RWPE2 (cell line): ENCODE data around the gene RIMBP2.

Experiments used
- ATAC-seq: fragments of 200-7000 bp; cut with Tn5 transposase; 3 replicates; pipeline ENCODE4 v1.9.1; 2021; ENCODE audit warnings: low read depth
- DNase-seq: peaks from one replicate; pipeline ENCODE4 v3.0.0-alpha.2; 2020; ENCODE audit warnings: low spot score
- H3K27ac ChIP-seq: fragments of 450-650 bp; 2 replicates; pipeline ENCODE4 v1.5.1; 2017; ENCODE audit warnings: mild to moderate bottlenecking; ENCODE audit not compliant: poor library complexity, severe bottlenecking
- H3K27me3 ChIP-seq: fragments of 250-450 bp; sonication (Bioruptor Pico); 2 replicates; pipeline ENCODE4 v1.5.1; 2021; ENCODE audit warnings: mild to moderate bottlenecking, moderate library complexity; ENCODE audit not compliant: insufficient read depth, poor library complexity, severe bottlenecking
- H3K36me3 ChIP-seq: fragments of 250-450 bp; sonication (Bioruptor Pico); 2 replicates; pipeline ENCODE4 v1.5.1; 2020; ENCODE audit warnings: low read depth, mild to moderate bottlenecking, moderate library complexity
- H3K4me1 ChIP-seq: fragments of 250-450 bp; sonication (Bioruptor Pico); 2 replicates; pipeline ENCODE4 v1.5.1; 2021; ENCODE audit warnings: mild to moderate bottlenecking, moderate library complexity; ENCODE audit not compliant: insufficient read depth, poor library complexity, severe bottlenecking
- H3K4me3 ChIP-seq: fragments of 250-450 bp; sonication (Bioruptor Pico); 2 replicates; pipeline ENCODE4 v1.5.1; 2021; ENCODE audit warnings: mild to moderate bottlenecking, moderate library complexity; ENCODE audit not compliant: severe bottlenecking
- H3K9me3 ChIP-seq: fragments of 250-450 bp; sonication (Bioruptor Pico); 2 replicates; pipeline ENCODE4 v1.5.1; 2021; ENCODE audit warnings: mild to moderate bottlenecking, moderate library complexity; ENCODE audit not compliant: severe bottlenecking
- TF ChIP-seq, protein P1 (sequence below): fragments of 450-650 bp; IDR thresholded peaks from one replicate; pipeline ENCODE4 v1.5.1; 2017; ENCODE audit warnings: mild to moderate bottlenecking, moderate library complexity; ENCODE audit not compliant: poor library complexity, severe bottlenecking

The RIMBP2 gene

DNA sequence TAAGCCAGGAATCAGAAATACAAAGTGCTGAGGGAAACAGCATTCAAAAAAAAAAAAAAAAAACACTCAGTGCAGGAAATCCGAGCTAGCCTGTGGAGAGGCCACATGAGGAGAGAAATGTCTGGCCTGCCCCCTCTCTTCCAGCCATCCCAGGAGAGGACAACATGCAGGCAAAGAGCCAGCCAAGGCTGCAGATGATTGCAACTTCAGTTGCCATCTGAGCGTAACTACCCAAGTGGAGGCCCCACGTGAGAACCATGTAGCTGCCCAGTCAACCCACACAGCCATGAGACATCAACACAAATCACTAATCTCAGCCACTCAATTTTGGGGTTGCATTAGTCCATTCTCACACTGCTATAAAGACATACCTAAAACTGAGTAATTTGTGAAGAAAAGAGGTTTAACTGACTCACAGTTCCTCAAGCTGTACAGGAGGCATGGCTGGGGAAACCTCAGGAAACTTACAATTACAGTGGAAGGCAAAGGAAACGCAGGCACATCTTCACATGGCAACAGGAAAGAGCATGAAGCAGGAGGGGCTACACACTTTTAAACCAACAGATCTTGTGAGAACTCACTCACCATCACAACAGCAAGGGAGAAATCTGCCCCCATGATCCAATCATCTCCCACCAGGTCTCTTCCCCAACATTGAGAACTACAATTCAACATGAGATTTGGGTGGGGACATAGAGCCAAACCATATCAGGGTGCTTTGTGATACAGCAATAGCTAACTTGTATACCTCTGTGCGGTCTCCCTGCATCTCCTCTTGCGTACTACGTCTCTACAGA is 217.3 kb downstream of the RIMBP2 start:
- Histone ChIP-seq H3K4me1 (no peaks in the 10 kb centered on the region), H3K27me3 (no peaks in the 10 kb centered on the region), H3K36me3 (no peaks in the 10 kb centered on the region), H3K9me3 (no peaks in the 10 kb centered on the region), H3K27ac (no peak overlapping the region), H3K4me3 (no peak overlapping the region)
- TF ChIP-seq, protein P1, sequence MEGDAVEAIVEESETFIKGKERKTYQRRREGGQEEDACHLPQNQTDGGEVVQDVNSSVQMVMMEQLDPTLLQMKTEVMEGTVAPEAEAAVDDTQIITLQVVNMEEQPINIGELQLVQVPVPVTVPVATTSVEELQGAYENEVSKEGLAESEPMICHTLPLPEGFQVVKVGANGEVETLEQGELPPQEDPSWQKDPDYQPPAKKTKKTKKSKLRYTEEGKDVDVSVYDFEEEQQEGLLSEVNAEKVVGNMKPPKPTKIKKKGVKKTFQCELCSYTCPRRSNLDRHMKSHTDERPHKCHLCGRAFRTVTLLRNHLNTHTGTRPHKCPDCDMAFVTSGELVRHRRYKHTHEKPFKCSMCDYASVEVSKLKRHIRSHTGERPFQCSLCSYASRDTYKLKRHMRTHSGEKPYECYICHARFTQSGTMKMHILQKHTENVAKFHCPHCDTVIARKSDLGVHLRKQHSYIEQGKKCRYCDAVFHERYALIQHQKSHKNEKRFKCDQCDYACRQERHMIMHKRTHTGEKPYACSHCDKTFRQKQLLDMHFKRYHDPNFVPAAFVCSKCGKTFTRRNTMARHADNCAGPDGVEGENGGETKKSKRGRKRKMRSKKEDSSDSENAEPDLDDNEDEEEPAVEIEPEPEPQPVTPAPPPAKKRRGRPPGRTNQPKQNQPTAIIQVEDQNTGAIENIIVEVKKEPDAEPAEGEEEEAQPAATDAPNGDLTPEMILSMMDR = no peak
- DNase-seq (no peak), ATAC-seq (no peak)

DNA sequence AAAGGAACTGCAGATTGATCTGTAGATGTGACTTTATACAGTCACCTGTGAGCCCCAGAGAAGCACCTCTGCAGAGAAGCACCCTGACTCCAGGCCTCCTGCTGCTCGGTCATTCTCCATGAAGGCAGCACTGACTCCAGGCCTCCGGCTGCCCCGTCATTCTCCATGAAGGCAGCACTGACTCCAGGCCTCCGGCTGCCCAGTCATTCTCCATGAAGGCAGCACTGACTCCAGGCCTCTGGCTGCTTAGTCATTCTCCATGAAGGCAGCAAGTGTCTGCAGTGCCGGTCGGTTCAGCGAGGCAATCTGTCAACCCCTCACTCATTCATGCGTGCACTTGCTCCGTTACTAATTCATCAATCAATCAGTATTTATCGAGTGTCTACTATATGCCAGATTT is 218.1 kb downstream of the RIMBP2 start:
- no peaks in the 10 kb centered on the region for H3K4me1 ChIP-seq
- no peak for DNase-seq
- TF ChIP-seq, protein P1 = no peak
- no peak overlapping the region for H3K27ac ChIP-seq
- no peaks in the 10 kb centered on the region for H3K9me3 ChIP-seq
- no peaks in the 10 kb centered on the region for H3K36me3 ChIP-seq
- H3K27me3 ChIP-seq = no peaks in the 10 kb centered on the region
- no peak for ATAC-seq
- H3K4me3 ChIP-seq = no peak overlapping the region

DNA sequence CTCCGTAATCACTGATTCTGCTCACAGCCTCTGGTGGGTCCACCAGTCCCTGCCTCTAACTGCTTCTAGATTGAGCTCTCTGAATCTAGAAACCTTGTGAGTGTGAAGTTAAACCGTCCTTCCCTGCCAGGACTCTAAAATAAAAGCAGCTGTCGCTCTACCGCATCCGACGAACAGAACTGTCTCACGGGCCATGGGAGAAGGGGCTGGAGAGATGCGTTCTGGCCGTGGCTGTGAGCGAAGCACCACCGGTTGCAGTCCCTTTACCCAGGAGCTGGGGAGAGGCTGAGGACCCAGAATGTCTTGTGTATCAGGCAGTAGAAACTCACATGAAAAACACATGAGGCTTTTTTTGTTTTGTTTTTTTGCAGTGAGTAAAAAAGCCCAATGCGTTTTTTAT is 218.8 kb downstream of the RIMBP2 start:
- no peaks in the 10 kb centered on the region for H3K9me3 ChIP-seq
- TF ChIP-seq, protein P1 = no peak

DNA sequence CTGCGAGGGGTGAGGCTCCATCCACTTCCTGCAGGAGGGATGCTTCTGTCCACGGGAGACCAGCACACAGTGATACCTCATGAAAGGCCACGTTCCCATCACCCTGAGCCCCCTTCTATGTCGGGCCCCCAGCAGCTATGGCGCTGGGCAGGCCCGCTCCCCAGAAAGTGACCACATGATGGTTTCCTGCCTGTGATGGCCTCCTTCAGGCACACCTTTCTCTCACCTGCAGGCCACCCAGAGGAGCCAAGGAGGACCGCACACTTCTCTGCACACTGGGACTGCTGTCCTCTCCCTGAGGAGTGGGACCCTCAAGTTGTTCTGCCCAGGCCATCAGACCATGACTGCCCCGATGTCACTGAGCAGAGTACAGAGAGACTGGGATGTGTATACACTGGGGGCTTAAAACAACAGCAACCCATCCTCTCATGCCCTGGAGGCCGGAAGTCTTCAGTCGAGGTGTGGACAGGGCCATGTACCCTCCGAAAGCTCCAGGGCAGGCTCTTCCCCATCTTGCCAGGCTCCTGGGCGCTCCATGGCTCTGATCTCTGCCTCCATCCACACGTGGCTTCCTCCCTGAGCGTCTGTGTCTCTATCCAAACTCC is 219.5 kb downstream of the RIMBP2 start:
- ATAC-seq (no peak), DNase-seq (no peak)
- H3K4me3 ChIP-seq = no peak overlapping the region
- H3K36me3 ChIP-seq = no peaks in the 10 kb centered on the region
- TF ChIP-seq, protein P1 = no peak
- no peak overlapping the region for H3K27ac ChIP-seq
- H3K27me3 ChIP-seq = peaks cover 11% of the 10 kb centered on the region
- H3K4me1 ChIP-seq = no peaks in the 10 kb centered on the region
- no peaks in the 10 kb centered on the region for H3K9me3 ChIP-seq

More for the DNA sequence above, 218.8 kb downstream of the RIMBP2 start:
- H3K36me3 ChIP-seq = no peaks in the 10 kb centered on the region
- H3K27me3 ChIP-seq = peaks cover 5% of the 10 kb centered on the region
- H3K4me3 ChIP-seq = no peak overlapping the region
- H3K4me1 ChIP-seq = no peaks in the 10 kb centered on the region
- H3K27ac ChIP-seq = no peak overlapping the region
- DNase-seq = no peak
- no peak for ATAC-seq

DNA sequence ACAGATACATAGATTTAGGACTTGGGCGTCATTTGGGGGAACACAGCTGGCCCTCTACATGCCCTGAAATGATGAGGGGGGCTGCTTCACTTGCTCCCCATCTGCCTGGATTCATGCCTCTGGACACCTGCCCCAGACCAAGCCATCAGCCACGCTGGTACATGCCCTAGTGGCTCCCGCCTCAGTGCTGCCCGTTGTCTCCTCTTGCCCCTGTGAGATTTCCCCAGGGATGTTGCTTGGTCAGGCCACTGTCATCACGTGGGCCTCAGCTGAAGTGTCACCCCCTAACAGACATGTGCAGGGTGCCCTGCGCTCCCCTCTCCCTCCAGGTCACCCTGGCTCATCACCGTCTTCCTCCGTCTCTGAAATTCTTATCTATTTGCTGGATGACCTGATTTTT is 220.9 kb downstream of the RIMBP2 start:
- TF ChIP-seq, protein P1 = no peak
- Histone ChIP-seq H3K36me3 (no peaks in the 10 kb centered on the region), H3K9me3 (no peaks in the 10 kb centered on the region), H3K27me3 (peaks cover 15% of the 10 kb centered on the region), H3K27ac (no peak overlapping the region), H3K4me1 (no peaks in the 10 kb centered on the region), H3K4me3 (no peak overlapping the region)
- DNase-seq = no peak
- ATAC-seq = no peak
